GM10248 (cell line): ENCODE measurements around the gene SPIB.

Source experiments
- CTCF ChIA-PET: fragments of 300-600 bp; sonication (Branson Sonifier 250); formaldehyde crosslinking; extraction: SDS; loops from one replicate; lab custom pipeline; 2021; ENCODE audit warnings: antibody characterized with exemption; lab: Yijun Ruan, JAX
- POLR2A ChIA-PET: fragments of 350-650 bp; sonication (Branson Sonifier 250); formaldehyde crosslinking; extraction: SDS; loops from one replicate; lab custom pipeline; 2020; ENCODE audit warnings: antibody characterized with exemption; lab: Yijun Ruan, JAX
- DNase-seq: peaks from one replicate; pipeline ENCODE4 v3.0.0; 2012; ENCODE audit errors: extremely low spot score
- TF ChIP-seq, protein P1 (sequence below): IDR thresholded peaks from 2 replicates; pipeline ENCODE4 v1.5.1; 2012; ENCODE audit warnings: mild to moderate bottlenecking, low read depth; ENCODE audit errors: extremely low read depth, missing control alignments, control extremely low read depth

Gene SPIB

GRCh38 chr19:50422397-50423278 is 3.9 kb downstream of the SPIB start:
- TF ChIP-seq, protein P1, sequence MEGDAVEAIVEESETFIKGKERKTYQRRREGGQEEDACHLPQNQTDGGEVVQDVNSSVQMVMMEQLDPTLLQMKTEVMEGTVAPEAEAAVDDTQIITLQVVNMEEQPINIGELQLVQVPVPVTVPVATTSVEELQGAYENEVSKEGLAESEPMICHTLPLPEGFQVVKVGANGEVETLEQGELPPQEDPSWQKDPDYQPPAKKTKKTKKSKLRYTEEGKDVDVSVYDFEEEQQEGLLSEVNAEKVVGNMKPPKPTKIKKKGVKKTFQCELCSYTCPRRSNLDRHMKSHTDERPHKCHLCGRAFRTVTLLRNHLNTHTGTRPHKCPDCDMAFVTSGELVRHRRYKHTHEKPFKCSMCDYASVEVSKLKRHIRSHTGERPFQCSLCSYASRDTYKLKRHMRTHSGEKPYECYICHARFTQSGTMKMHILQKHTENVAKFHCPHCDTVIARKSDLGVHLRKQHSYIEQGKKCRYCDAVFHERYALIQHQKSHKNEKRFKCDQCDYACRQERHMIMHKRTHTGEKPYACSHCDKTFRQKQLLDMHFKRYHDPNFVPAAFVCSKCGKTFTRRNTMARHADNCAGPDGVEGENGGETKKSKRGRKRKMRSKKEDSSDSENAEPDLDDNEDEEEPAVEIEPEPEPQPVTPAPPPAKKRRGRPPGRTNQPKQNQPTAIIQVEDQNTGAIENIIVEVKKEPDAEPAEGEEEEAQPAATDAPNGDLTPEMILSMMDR = no peak
- POLR2A ChIA-PET = no interaction called here
- CTCF ChIA-PET = interaction anchor here (0.7 to 2.1 kb wide), 3 partner anchors 40 to 94 kb away, joined by 3 to 6 read pairs (median 4); partner anchors contain the start of gene KCNC3
- no peak for DNase-seq

DNA sequence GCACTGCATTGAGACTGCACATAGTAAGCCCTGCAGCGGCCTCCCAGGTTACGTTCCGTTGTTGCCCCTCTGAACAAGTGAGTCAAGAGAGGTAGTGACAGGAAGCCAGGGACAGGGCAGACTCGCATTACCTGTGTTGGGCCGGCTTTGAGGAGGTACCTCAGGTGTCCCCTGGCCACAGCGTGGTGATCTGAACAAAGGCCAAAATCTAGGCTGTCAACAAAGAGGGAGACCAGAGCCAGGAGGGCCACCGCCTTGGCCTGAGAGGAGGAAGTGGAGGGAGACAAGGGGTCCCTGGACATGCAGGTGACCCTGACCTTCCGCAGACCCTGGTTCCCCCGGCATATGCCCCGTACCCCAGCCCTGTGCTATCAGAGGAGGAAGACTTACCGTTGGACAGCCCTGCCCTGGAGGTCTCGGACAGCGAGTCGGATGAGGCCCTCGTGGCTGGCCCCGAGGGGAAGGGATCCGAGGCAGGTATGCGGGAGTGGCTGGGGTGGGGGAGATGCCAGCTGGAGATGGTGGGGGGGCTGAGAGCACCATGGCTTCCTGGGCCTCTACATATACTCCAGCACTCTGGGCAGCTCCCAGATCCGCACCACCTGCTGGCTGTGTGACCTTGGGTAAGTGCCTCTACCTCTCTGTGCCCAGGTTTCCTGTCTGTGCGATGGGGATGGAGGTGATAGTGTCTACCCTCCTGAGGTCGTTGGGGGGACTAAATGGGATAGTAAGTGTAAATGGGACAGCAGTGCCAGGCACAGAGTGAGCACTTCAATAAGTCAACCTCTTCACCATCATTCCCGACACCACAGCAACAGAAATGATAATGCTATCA is 4.8 kb downstream of the SPIB start:
- ChIA-PET CTCF (interaction anchor here (0.7 to 3.4 kb wide), 4 partner anchors 39 to 95 kb away, joined by 3 to 10 read pairs (median 5); partner anchors contain the start of gene KCNC3), POLR2A (no interaction called here)
- DNase-seq = no peak
- TF ChIP-seq, protein P1 = no peak

- ChIA-PET POLR2A (no interaction called here), CTCF (interaction anchor here (1.5 to 4.0 kb wide), 3 partner anchors 7 to 68 kb away, joined by 6 to 14 read pairs (median 10); partner anchors contain the start of gene SPIB)
- DNase-seq = no peak
- TF ChIP-seq, protein P1 = no peak
Observed at GRCh38 chr19:50425581-50425980, 6.8 kb downstream of the SPIB start.

DNA sequence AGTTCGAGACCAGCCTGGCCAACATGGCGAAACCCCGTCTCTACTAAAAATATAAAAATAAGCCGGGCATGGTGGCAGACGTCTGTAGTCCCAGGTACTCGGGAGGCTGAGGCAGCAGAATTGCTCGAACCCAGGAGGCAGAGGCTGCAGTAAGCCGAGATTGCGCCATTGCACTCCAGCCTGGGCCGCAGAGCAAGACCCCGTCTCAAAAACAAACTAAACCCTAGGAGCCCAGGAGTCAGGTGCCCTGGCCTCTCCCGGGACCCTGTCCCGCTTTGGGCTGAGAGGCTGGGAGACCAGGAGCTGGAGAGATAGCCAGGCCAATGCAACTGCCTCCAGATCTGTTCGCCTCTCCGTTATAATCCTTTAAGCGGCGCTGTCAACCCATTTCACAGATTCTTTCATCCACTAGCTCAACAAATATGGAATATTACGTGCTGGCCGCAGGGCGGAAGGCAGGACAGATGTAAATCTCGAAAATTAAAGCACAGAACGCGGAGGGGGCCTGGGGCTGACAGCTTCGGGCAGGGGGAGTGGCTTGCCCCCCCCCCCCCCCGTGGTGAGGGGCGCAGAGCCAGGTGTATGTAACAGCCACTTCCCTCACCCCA is 8.7 kb downstream of the SPIB start:
- POLR2A ChIA-PET = interaction anchor here (0.6 to 1.0 kb wide), 3 partner anchors 9 to 601 kb away, joined by 3 to 6 read pairs (median 6); partner anchors contain the start of gene SPIB
- DNase-seq = no peak
- CTCF ChIA-PET = interaction anchor here (0.6 to 4.0 kb wide), 7 partner anchors 9 to 70 kb away, joined by 3 to 14 read pairs (median 5); partner anchors contain the start of gene SPIB
- TF ChIP-seq, protein P1 = no peak

GRCh38 chr19:50427997-50428425 is 9.3 kb downstream of the SPIB start:
- TF ChIP-seq, protein P1 = peak; percentile 3
- ChIA-PET POLR2A (interaction anchor here (0.7 to 1.0 kb wide), 3 partner anchors 9 to 99 kb away, joined by 3 to 6 read pairs (median 3); partner anchors contain the start of genes KCNC3 and SPIB), CTCF (interaction anchor here (0.6 to 4.0 kb wide), 5 partner anchors 10 to 71 kb away, joined by 3 to 14 read pairs (median 4); partner anchors contain the start of gene SPIB)
- DNase-seq = peak; percentile 46
